Measurements from ENCODE around the gene TYK2. TPM values are rescaled to one million over a fixed set of nuclear protein-coding genes. Genes with fewer than 3 reads are reported as not detected.

TYK2 gene
- total RNA-seq, 1 experiment from 2014 or later, result 66.4 TPM

DNA sequence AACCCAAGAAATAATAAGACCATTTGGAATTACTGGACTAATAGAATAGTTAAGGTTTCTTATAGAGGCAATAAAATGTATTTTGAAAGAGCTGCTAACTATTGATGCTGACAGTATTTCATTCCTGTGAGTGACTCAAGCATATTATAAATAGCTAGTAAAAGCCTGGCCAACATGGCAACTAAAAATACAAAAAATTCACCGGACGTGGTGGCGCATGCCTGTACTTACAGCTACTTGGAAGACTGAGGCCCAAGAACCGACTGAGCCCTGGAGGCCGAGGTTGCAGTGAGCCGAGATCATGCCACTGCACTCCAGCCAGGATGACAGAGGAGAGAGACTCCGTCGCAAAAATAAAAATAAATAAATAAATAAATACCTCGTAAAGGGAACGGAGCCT, 35.6 kb downstream of the TYK2 start (continued):
- TF ChIP-seq, protein P1, sequence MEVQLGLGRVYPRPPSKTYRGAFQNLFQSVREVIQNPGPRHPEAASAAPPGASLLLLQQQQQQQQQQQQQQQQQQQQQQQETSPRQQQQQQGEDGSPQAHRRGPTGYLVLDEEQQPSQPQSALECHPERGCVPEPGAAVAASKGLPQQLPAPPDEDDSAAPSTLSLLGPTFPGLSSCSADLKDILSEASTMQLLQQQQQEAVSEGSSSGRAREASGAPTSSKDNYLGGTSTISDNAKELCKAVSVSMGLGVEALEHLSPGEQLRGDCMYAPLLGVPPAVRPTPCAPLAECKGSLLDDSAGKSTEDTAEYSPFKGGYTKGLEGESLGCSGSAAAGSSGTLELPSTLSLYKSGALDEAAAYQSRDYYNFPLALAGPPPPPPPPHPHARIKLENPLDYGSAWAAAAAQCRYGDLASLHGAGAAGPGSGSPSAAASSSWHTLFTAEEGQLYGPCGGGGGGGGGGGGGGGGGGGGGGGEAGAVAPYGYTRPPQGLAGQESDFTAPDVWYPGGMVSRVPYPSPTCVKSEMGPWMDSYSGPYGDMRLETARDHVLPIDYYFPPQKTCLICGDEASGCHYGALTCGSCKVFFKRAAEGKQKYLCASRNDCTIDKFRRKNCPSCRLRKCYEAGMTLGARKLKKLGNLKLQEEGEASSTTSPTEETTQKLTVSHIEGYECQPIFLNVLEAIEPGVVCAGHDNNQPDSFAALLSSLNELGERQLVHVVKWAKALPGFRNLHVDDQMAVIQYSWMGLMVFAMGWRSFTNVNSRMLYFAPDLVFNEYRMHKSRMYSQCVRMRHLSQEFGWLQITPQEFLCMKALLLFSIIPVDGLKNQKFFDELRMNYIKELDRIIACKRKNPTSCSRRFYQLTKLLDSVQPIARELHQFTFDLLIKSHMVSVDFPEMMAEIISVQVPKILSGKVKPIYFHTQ (CRISPR knock-in tag; IDR thresholded peaks at IDR 0.05), result no peak
- TF ChIP-seq GABPB1 (CRISPR knock-in tag; IDR thresholded peaks at IDR 0.05) (no peak), NFYB (CRISPR knock-in tag; conservative IDR thresholded peaks at IDR 0.05; ENCODE audit: low read depth) (no peak), SP1 (CRISPR knock-in tag; conservative IDR thresholded peaks at IDR 0.05) (no peak)

DNA sequence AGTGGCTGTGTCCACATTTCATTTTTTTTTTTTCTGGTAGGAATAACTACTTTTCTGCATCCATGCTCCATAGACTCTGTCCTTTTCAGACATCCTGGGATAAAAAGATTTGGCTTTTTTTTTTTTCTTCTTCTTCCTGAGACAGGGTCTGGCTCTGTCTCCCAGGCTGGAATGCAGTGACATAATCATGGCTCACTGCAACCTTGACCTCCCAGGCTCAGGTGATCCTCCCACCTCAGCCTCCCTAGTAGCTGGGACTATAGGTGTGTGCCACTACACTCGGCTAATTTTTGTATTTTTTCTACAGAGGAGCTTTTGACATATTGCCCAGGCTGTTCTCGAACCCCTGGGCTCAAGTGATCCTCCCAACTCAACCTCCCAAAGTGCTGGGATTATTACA, 36.9 kb downstream of the TYK2 start:
- ATAC-seq (no peak), DNase-seq (ENCODE audit: low spot score) (no peak)
- CTCF ChIA-PET, result interaction anchor here (0.6 to 1.7 kb wide), 5 partner anchors 10 to 496 kb away, joined by 3 to 11 read pairs (median 3); partner anchors contain the start of genes QTRT1 and RAVER1
- H3K9me3 Mint-ChIP-seq, result no peaks in the 10 kb centered on the region
- POLR2A ChIA-PET, result interaction anchor here (1.0 kb wide), 1 partner anchor 9 kb away, joined by 6 read pairs; no protein-coding TSS in a partner anchor
- TF ChIP-seq, protein P2, sequence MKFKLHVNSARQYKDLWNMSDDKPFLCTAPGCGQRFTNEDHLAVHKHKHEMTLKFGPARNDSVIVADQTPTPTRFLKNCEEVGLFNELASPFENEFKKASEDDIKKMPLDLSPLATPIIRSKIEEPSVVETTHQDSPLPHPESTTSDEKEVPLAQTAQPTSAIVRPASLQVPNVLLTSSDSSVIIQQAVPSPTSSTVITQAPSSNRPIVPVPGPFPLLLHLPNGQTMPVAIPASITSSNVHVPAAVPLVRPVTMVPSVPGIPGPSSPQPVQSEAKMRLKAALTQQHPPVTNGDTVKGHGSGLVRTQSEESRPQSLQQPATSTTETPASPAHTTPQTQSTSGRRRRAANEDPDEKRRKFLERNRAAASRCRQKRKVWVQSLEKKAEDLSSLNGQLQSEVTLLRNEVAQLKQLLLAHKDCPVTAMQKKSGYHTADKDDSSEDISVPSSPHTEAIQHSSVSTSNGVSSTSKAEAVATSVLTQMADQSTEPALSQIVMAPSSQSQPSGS (CRISPR knock-in tag; IDR thresholded peaks at IDR 0.05; ENCODE audit: borderline replicate concordance, low read depth), result no peak
- TF ChIP-seq ELF4 (CRISPR knock-in tag; IDR thresholded peaks at IDR 0.05; ENCODE audit: low read depth) (no peak), CREB1 (CRISPR knock-in tag; IDR thresholded peaks at IDR 0.05) (no peak), ZNF232 (CRISPR knock-in tag; IDR thresholded peaks at IDR 0.05) (no peak), RORB (CRISPR knock-in tag; IDR thresholded peaks at IDR 0.05) (no peak), ZNF512 (CRISPR knock-in tag; IDR thresholded peaks at IDR 0.05; ENCODE audit: borderline replicate concordance) (no peak), ARID4B (CRISPR knock-in tag; IDR thresholded peaks at IDR 0.05; ENCODE audit: borderline replicate concordance) (no peak), CREM (CRISPR knock-in tag; IDR thresholded peaks at IDR 0.05) (no peak)
- H3K4me3 Mint-ChIP-seq, result no peak overlapping the region
- no peaks in the 10 kb centered on the region for H3K27me3 Mint-ChIP-seq (ENCODE audit: low read depth)
- no peak overlapping the region for H3K27ac Mint-ChIP-seq
- H3K4me1 Mint-ChIP-seq, result peaks cover 21% of the 10 kb centered on the region
- H3K36me3 Mint-ChIP-seq, result no peaks in the 10 kb centered on the region

GRCh38 chr19:10339977-10340376, 40.4 kb downstream of the TYK2 start:
- TF ChIP-seq ZNF121 (CRISPR knock-in tag; IDR thresholded peaks at IDR 0.05), result peak; percentile 99
- TF ChIP-seq, protein P2 (CRISPR knock-in tag; IDR thresholded peaks at IDR 0.05; ENCODE audit: borderline replicate concordance, low read depth), result no peak
- H3K27ac Mint-ChIP-seq, result peak overlapping the region; percentile 63; the same call in 1 of the 2 replicates
- ATAC-seq, result no peak
- no peaks in the 10 kb centered on the region for H3K9me3 Mint-ChIP-seq
- no peak for DNase-seq (ENCODE audit: low spot score)
- no peak overlapping the region for H3K4me3 Mint-ChIP-seq
- peaks cover 5% of the 10 kb centered on the region; the same call in 1 of the 2 replicates for H3K27me3 Mint-ChIP-seq (ENCODE audit: low read depth)
- ChIA-PET POLR2A (interaction anchor here (0.6 to 0.9 kb wide), 3 partner anchors 44 to 212 kb away, joined by 3 read pairs; no protein-coding TSS in a partner anchor), CTCF (interaction anchor here (1.1 to 1.5 kb wide), 2 partner anchors 40 to 48 kb away, joined by 3 to 4 read pairs; partner anchors contain the start of gene TYK2)
- no peaks in the 10 kb centered on the region; the same call in 1 of the 2 replicates for H3K36me3 Mint-ChIP-seq
- peaks cover 25% of the 10 kb centered on the region for H3K4me1 Mint-ChIP-seq
